NCI-H69 (cell line): ENCODE results near the gene TMEM62.
"Not testable (repeated sequence)": the region's sequence is repeated elsewhere in the genome, so short reads cannot be mapped to it uniquely, and the experiment has no call there.

ENCODE experiments used
- DNase-seq: peaks from one replicate; lab custom pipeline; 2025; lab: John Stamatoyannopoulos, UW

TMEM62 gene

GRCh38 chr15:43121863-43122262 is 11.5 kb upstream of the TMEM62 start:
- DNase-seq: no peak

- no peak for DNase-seq
These were observed 8.2 kb upstream of the TMEM62 start for GRCh38 chr15:43125100-43125661.

GRCh38 chr15:43126356-43126755 is 7.0 kb upstream of the TMEM62 start:
- no peak for DNase-seq

- peak; percentile 49 for DNase-seq
These were observed 5.6 kb upstream of the TMEM62 start for GRCh38 chr15:43127752-43128151.

- DNase-seq: not testable (repeated sequence)
These were observed 5.0 kb upstream of the TMEM62 start for GRCh38 chr15:43128174-43128979.

GRCh38 chr15:43128980-43129335 is 4.4 kb upstream of the TMEM62 start:
- no peak for DNase-seq

- DNase-seq: peak; percentile 77
These were observed 456 bp upstream of the TMEM62 start for GRCh38 chr15:43132830-43133429.

- peak; percentile 82 for DNase-seq
These were observed 810 bp downstream of the TMEM62 start for GRCh38 chr15:43134157-43134635.

- DNase-seq: peak; percentile 98
These were observed 2.0 kb downstream of the TMEM62 start for GRCh38 chr15:43135351-43135750.

GRCh38 chr15:43143203-43143941 is 10.0 kb downstream of the TMEM62 start:
- no peak for DNase-seq

GRCh38 chr15:43144512-43144911 is 11.1 kb downstream of the TMEM62 start:
- no peak for DNase-seq

- no peak for DNase-seq
These were observed 12.8 kb downstream of the TMEM62 start for GRCh38 chr15:43146184-43146583.

GRCh38 chr15:43150191-43150929 is 17.0 kb downstream of the TMEM62 start:
- no peak for DNase-seq

- DNase-seq: no peak
These were observed 18.3 kb downstream of the TMEM62 start for GRCh38 chr15:43151688-43152087.

- DNase-seq: no peak
These were observed 19.9 kb downstream of the TMEM62 start for GRCh38 chr15:43153269-43153668.

- DNase-seq: no peak
These were observed 32.5 kb downstream of the TMEM62 start for GRCh38 chr15:43165801-43166325.

- DNase-seq: not testable (repeated sequence)
These were observed 33.9 kb downstream of the TMEM62 start for GRCh38 chr15:43167261-43167660.

- DNase-seq: peak; percentile 59
These were observed 35.1 kb downstream of the TMEM62 start for GRCh38 chr15:43168192-43169107.

GRCh38 chr15:43169888-43170287 is 36.5 kb downstream of the TMEM62 start:
- no peak for DNase-seq

- DNase-seq: not testable (repeated sequence)
These were observed 42.4 kb downstream of the TMEM62 start for GRCh38 chr15:43175656-43176309.
